ENCODE measurements around the gene PIWIL1.

DNA sequence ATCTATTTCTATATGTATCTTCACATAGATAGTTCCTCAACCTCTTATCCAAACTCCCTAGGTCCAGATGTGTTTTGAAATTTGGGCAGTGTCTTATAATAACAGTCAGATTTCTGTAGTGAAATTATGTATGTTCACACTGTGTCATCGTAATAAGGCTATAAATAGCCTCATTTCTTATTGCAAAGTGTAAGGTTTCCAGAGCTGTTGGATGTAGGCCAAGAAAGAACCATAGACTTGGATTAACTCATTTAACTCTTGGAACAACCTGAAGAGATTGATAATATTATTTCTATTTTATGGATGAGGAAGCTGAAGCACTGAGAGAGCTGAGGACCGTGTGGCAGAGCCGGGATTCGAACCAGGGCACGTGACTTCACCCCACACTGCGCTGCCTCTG is 49.0 kb upstream of the PIWIL1 start:
- no peak for TF ChIP-seq EZH2 (IDR thresholded peaks at IDR 0.05)
- TF ChIP-seq, protein P1, sequence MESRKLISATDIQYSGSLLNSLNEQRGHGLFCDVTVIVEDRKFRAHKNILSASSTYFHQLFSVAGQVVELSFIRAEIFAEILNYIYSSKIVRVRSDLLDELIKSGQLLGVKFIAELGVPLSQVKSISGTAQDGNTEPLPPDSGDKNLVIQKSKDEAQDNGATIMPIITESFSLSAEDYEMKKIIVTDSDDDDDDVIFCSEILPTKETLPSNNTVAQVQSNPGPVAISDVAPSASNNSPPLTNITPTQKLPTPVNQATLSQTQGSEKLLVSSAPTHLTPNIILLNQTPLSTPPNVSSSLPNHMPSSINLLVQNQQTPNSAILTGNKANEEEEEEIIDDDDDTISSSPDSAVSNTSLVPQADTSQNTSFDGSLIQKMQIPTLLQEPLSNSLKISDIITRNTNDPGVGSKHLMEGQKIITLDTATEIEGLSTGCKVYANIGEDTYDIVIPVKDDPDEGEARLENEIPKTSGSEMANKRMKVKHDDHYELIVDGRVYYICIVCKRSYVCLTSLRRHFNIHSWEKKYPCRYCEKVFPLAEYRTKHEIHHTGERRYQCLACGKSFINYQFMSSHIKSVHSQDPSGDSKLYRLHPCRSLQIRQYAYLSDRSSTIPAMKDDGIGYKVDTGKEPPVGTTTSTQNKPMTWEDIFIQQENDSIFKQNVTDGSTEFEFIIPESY (IDR thresholded peaks at IDR 0.05; ENCODE audit: extremely low read depth, insufficient replicate concordance, low read length): no peak
- TF ChIP-seq POLR2A (IDR thresholded peaks at IDR 0.05; ENCODE audit: borderline replicate concordance, extremely low read depth, insufficient read depth, insufficient read length): no peak
- TF ChIP-seq, protein P2, sequence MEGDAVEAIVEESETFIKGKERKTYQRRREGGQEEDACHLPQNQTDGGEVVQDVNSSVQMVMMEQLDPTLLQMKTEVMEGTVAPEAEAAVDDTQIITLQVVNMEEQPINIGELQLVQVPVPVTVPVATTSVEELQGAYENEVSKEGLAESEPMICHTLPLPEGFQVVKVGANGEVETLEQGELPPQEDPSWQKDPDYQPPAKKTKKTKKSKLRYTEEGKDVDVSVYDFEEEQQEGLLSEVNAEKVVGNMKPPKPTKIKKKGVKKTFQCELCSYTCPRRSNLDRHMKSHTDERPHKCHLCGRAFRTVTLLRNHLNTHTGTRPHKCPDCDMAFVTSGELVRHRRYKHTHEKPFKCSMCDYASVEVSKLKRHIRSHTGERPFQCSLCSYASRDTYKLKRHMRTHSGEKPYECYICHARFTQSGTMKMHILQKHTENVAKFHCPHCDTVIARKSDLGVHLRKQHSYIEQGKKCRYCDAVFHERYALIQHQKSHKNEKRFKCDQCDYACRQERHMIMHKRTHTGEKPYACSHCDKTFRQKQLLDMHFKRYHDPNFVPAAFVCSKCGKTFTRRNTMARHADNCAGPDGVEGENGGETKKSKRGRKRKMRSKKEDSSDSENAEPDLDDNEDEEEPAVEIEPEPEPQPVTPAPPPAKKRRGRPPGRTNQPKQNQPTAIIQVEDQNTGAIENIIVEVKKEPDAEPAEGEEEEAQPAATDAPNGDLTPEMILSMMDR (IDR thresholded peaks at IDR 0.05 in 2 of 3, conservative IDR thresholded peaks at IDR 0.05 in 1 of 3; ENCODE audit: borderline replicate concordance in 1 of 3, insufficient read depth in 1 of 3, low read depth in 2 of 3, low read length in 2 of 3): no peak
- no peak for TF ChIP-seq ELF1 (IDR thresholded peaks at IDR 0.05; ENCODE audit: borderline replicate concordance, low read depth)
- TF ChIP-seq, protein P3, sequence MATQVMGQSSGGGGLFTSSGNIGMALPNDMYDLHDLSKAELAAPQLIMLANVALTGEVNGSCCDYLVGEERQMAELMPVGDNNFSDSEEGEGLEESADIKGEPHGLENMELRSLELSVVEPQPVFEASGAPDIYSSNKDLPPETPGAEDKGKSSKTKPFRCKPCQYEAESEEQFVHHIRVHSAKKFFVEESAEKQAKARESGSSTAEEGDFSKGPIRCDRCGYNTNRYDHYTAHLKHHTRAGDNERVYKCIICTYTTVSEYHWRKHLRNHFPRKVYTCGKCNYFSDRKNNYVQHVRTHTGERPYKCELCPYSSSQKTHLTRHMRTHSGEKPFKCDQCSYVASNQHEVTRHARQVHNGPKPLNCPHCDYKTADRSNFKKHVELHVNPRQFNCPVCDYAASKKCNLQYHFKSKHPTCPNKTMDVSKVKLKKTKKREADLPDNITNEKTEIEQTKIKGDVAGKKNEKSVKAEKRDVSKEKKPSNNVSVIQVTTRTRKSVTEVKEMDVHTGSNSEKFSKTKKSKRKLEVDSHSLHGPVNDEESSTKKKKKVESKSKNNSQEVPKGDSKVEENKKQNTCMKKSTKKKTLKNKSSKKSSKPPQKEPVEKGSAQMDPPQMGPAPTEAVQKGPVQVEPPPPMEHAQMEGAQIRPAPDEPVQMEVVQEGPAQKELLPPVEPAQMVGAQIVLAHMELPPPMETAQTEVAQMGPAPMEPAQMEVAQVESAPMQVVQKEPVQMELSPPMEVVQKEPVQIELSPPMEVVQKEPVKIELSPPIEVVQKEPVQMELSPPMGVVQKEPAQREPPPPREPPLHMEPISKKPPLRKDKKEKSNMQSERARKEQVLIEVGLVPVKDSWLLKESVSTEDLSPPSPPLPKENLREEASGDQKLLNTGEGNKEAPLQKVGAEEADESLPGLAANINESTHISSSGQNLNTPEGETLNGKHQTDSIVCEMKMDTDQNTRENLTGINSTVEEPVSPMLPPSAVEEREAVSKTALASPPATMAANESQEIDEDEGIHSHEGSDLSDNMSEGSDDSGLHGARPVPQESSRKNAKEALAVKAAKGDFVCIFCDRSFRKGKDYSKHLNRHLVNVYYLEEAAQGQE (IDR thresholded peaks at IDR 0.05; ENCODE audit: low read depth): no peak
- TF ChIP-seq CEBPB (IDR thresholded peaks at IDR 0.05; ENCODE audit: low read depth): no peak
- no peak for TF ChIP-seq POLR2AphosphoS5 (IDR thresholded peaks at IDR 0.05; ENCODE audit: low read depth, low read length)
- no peak for TF ChIP-seq ZNF274 (IDR thresholded peaks at IDR 0.05; ENCODE audit: low read depth, low read length)
- no peak for TF ChIP-seq SP1 (IDR thresholded peaks at IDR 0.05; ENCODE audit: low read depth)
